GM13976 (cell line): ENCODE measurements around the gene HSPA12B.
A peak's percentile ranks its signal among the peaks of the same experiment; 100 is the strongest.

ENCODE experiments used
- DNase-seq: peaks from one replicate; pipeline ENCODE4 v3.0.0; 2012; ENCODE audit warnings: low spot score
- CTCF ChIP-seq: IDR thresholded peaks from 2 replicates; pipeline ENCODE4 v1.5.1; 2012; ENCODE audit warnings: borderline replicate concordance, mild to moderate bottlenecking; ENCODE audit not compliant: insufficient read depth; ENCODE audit errors: extremely low read depth, missing control alignments, control extremely low read depth
- in situ Hi-C: fragments of 300-500 bp; cut with MboI; formaldehyde crosslinking; loops from one replicate; pipeline ENCODE4 v1.12.0; 2022; ENCODE audit warnings: low sequenced_read_pairs, mixed read lengths, inconsistent platforms; ENCODE audit not compliant: unreplicated experiment

The HSPA12B gene

GRCh38 chr20:3751675-3752385, 19.3 kb downstream of the HSPA12B start:
- no peak for TF ChIP-seq CTCF
- in situ Hi-C loops: no loop called here
- peak; percentile 73 for DNase-seq

DNA sequence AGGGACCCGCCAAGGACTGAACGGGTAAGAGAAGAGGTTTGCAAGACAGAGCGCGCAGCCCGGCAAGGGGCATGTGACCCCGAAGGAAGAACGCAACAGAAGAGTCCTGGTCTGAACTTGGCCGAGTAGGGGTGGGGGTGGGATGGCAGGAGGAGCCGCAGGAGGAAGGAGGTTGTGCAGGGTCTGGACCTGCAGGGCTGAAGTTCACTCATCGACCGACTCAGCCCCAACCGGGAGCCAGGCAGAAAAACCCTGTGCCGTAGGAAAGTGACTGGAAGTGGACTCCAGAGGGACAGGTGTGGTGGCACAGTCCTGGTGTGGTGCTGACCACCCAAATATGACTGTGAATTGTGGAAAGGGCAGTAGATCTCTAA, 19.9 kb downstream of the HSPA12B start:
- no peak for TF ChIP-seq CTCF
- in situ Hi-C loops: no loop called here
- DNase-seq: no peak

DNA sequence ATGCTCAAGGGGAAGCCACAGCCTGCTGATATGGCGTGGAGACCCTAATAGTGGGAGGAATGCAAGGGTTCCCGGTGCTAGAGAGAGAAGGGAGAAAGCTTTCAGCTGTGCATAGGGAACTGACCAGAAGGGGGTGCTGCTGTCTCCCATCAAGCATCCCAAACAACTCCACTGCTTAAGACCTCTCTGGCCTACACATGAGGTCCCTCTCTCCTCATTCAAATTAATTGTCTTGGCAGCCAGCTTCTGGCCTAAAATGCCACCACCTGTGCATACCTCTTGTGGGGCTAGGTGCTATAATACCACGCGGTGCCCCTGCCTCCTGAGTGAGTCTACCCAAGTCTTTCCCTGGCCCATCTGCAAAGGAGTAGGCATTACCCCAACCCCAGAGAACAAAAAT, 20.6 kb downstream of the HSPA12B start:
- in situ Hi-C loops: no loop called here
- peak; percentile 72 for TF ChIP-seq CTCF
- DNase-seq: peak; percentile 86

GRCh38 chr20:3753501-3754275, 21.2 kb downstream of the HSPA12B start:
- in situ Hi-C loops: no loop called here
- no peak for DNase-seq
- TF ChIP-seq CTCF: no peak

GRCh38 chr20:3754276-3754630, 21.8 kb downstream of the HSPA12B start:
- no peak for TF ChIP-seq CTCF
- in situ Hi-C loops: no loop called here
- no peak for DNase-seq

DNA sequence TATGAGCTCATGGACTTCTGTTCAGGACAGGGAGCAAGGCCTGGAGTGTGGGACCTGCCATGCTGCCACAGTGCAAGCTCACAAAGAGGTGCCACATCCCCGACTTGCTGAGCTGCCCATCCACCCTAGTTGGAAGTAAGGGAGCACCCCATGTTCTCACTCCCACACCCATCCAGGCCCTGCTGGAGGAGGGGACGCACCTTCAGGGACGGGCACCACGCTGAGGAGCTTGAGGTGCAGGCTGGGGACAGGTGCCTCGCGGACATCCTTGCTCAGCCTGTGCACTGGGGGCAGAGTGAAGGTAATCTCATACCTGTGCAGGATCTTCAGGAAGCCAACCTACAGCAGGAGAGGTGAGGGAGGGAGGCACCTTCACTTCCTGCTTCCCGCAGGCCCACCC, 22.8 kb downstream of the HSPA12B start:
- DNase-seq: no peak
- in situ Hi-C loops: no loop called here
- TF ChIP-seq CTCF: no peak
